Activated CD4-positive, CD25-positive, alpha-beta regulatory T cell (primary cell): ENCODE data around the gene ADGRL2.

Experiments
- DNase-seq, 4 experiments: peaks; one replicate each; lab custom pipeline; 2025; lab: John Stamatoyannopoulos, UW

The ADGRL2 gene

GRCh38 chr1:81989524-81989923, 188.8 kb downstream of the ADGRL2 start:
- DNase-seq: no peak

GRCh38 chr1:81990241-81990640, 189.5 kb downstream of the ADGRL2 start:
- no peak for DNase-seq

GRCh38 chr1:81998165-81998564, 197.4 kb downstream of the ADGRL2 start:
- DNase-seq: no peak

GRCh38 chr1:81999364-81999763, 198.6 kb downstream of the ADGRL2 start:
- DNase-seq: no peak

DNA sequence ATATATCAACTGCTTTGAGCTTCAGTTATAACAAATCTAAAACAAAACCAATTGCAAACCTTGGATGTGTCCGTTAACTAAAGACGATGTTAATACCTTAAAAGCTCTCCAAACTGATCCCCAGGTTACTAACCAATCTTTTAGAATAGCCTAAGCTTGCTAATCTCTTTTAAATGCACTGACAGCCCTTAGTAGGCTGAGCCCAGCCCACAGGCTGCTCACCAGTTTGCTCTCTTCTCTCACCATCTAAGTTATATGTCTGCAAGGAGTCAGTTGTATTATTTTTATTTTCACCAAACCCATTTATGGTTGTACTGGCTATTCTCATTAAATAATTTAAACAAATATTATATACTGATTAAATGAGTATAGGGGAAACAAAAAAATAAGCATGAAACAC, 199.5 kb downstream of the ADGRL2 start:
- DNase-seq: no peak

GRCh38 chr1:82001345-82001744, 200.6 kb downstream of the ADGRL2 start:
- DNase-seq: no peak

- DNase-seq: no peak
Measured at GRCh38 chr1:82007804-82008203, 207.1 kb downstream of the ADGRL2 start.

- DNase-seq: no peak
Measured at GRCh38 chr1:82013702-82014101, 213.0 kb downstream of the ADGRL2 start.

- DNase-seq: no peak
Measured at GRCh38 chr1:82015444-82015843, 214.7 kb downstream of the ADGRL2 start.

DNA sequence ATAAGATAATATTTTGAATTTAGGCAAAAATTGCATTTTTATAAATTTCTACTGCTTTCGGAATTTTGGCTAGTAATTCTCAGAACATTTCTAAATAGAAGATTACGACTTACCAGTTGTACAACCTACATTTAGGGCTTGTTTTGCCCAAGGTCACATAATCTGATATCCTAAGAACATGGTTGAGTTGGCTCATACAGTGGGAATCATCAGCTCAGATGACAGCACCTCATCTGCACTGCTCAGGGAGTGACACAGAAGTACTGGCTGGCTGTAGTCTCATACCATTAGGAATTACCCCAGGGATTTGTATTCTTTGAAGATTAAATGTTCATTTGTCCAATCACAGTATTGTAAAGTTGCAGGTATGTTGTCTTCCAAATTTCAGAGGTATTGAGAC, 217.6 kb downstream of the ADGRL2 start:
- DNase-seq: no peak

DNA sequence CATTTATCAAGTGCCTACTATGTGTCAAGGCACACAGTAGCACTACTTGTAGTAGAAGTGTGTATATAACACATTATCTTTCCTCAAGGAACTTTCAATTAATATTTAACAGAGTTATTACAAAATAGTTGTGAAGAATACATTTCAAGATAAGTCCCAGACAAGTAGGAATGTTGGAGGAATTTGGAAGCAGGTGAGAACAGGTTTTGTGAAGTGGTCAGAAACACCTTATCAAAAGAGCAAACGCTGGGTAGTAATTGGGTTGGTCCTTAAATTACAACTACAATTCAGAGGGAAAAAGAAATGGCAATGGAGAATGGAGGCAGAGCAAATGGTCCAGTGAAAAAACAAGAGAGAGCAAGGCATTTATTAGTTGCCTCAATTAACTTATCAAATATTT, 218.8 kb downstream of the ADGRL2 start:
- DNase-seq: no peak

DNA sequence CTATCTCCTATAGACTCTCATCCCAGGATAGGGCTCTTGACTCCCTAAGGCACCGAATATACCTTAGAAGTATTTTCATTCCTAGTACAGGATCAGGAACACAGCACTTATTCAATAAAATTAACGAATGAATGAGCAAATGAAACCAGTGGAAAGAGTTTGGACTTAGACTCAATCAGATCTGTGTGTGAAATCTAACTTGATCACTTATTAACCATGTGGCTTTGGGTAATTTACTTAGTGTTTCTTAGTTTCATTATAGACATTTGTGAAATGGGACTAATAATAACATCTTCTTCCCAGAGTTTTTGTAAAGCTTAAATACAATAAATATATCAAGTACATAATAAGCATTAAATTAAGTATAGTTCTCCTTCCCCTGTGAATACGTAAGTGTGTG, 230.1 kb downstream of the ADGRL2 start:
- DNase-seq: no peak

- no peak for DNase-seq
Measured at GRCh38 chr1:82032068-82032467, 231.3 kb downstream of the ADGRL2 start.

DNA sequence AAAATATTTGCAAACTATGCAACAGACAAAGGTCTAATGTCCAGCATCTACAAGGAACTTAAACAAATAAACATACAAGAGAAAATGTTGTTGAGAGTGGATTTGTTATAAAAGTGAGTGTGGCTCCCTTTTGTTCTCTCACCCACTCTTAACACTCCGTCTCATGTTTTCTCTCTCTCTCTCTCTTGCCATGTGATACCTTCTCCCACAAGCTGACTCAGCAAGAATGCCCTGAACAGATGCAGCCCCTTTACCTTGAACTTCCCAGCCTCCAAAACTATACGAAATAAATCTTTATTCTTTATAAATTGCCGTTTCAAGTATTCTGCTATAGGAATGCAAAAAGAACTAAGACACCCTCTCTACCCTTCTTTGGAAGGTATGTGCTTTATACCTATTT, 234.1 kb downstream of the ADGRL2 start:
- no peak for DNase-seq
